NCI-H69 (cell line): ENCODE data around the gene RAB1B.

Experiments used
- DNase-seq: peaks from one replicate; lab custom pipeline; 2025; lab: John Stamatoyannopoulos, UW

The RAB1B gene

DNA sequence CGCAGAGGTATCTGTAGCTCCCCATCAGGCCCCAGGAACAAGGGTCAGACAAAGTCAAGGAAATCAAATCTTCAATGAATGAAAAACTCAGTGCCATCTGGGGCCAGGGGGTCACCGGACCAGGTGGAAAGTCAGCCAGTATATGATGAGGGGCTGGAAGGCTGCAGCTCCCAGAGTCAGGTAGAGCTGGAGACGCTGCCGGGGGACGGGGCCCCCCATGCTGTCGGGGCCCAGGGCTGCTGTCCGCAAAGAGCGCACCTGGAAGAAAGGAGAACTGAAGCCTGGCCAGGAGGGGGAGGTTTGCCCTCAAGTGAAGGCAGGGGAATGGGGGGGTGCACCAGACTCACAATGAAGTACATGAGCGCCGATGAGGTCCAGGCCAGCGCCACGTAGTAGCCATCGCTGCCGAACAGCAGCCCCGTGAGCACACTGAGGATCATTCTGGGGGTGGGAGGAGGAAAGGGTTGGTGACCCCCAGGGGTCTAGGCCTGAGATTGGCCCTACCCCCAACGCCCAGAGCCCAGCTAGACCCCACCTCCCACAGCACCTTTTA, 16.2 kb downstream of the RAB1B start:
- DNase-seq = no peak

DNA sequence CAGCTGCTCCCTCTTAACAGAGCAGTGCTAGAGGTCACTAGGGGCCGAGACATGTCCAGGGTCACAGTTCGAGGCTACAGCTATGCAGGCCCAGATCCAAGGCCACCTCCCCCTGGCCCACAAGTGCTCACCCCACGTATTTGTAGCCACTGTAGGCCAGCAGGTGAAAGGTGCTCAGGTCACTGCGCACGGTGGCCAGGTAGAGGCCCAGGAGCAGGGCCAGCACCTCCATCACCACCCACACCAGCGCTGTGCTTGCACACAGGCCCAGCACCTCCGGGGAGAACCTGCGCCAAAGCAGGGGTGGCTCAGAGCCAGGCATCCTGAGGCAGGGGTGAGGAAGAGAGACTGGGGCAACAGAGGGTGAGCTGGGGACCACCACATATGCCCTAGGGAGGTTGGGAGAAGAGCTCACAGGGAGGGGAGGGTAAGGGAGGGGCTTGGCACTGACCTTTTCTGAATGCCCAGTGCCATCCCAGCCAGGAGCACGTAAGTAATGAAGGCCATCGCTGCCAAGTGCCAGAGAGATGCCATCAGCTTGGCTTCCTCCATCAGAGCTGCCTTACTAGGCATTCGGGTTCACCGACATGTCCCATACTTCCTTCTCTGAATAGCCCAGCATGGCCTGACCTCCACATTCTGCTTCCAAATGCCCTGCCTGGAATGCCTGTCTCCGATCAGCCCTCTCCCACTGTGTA, 17.0 kb downstream of the RAB1B start:
- DNase-seq = no peak

DNA sequence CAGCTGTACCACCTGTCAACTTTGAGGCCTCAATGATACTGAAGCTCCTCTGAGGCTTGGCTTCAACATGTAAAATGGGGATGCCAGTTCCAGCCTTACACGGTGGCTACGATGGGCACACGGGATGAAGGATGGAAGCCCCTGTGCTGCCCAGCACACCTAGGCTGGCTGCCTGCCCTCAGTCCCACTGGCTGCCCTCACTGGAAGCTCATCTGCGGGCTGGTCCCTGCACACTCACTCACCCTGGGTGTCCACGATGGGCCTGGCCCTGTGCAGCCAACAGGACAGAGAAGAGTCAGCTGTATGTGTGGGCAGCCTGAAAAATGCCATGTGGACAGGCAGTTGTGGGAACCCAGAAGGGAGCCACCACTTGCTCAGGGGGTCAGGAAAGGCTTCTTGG, 18.3 kb downstream of the RAB1B start:
- DNase-seq = no peak

DNA sequence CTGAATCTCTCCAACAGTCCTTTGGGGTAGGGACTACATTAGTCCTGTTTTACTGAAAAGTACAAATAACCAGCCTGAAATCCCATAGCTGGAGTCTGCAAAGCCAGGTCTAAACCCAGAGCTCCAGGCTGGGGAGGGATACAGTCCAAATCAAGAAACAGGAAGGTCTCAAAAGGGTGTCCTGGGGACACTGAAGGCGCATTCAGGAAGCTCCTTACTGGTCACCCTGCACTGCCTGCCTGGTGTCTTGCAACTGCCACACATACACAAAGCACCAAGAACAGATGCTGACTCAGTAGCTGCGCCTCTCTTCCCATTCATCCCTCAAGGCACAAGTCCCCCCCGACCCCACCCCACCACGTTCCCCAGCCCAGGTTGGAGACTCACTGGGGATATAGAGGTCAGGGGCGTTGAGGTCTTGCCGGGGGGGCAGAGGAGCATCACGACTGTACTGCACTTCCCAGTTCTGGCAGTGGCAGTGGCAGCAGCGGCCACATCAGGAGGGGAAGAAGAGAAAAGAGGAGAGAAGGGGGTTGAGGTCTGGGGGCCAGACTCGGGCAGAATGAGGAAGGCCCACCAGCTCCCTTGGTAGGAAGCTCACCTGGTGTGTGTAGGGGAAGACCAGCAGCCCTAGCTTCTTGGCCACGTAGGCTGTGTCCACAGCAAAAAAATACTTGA, 18.9 kb downstream of the RAB1B start:
- DNase-seq = no peak

DNA sequence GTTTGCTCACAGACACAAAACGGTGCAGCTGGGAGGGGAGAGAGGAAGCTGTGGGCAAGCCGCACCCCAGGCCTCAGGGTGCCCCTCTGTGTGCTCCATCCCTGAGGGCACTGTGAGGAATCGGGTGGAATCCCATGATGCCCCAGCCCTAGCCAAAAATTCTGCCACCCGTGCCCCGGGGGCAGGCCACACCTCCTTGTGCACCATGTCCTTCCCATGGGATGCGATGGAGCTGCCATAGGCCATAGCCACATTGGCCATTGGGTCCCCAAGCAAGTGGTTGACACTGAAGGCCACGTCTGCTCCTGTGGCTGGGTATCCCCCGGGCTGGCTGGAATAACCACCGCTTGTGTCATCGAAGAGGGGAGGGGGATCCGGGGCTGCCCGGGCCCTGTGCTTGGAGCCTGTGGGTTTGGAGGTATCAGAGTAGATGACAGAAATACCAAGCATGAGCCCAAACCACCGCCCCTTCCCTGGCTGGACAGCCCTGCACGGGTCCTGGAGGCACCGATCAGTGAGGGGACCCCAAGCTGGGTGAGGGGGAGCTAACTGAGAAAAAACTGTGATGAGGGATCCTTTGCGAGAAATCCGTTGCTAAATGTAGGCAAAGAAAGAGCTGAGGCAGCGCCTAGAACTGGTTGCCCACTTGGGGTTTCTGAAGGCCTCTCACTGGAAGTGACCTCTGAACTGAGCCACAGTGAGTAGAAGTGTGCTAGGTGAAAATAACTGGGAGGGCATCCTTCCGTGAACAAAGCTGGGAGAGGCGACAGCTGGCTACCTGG, 19.6 kb downstream of the RAB1B start:
- peak; percentile 34 for DNase-seq

DNA sequence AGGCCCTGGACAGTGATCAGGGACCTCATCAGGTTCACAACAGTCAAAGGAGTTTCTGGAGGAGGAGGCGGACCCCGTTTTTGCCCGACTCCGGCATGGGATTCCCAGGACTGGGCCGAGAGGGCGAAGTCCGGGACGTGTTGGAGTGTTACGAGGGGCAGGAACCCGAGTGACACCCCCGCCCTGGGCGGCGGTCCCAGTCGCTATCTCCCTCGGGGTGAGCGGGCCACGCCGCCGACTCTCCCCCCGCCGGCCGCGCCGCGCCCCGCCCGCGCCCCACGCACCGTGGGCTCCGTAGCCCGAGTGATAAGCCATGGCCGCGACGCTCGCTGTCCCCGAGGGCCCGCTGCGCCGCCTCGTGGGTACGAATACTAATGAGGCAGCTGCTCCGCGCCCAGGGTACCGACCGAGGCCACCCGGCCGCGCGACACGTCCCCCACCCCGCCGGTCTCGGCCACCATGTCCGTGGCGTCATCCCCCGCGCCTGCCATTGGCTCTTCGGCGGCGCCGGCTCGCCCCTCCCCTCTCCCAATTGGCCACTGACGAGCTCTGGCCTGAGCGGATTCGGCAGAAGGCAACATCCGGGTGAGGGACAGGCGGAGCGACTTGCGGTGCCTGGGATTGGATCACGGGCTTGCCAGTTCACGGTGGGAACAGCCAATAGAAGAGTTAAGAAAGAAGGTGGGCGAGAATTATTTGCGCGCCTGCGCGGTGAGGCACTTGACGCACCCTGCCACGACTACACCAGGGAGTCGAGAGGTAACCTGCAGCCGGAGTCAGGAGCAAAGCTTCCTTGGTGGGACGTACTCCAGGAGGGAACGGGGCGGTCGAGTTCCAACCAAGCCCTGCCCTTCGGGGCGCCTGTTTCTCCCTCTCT, 20.5 kb downstream of the RAB1B start, which contains the start of gene YIF1A:
TSS of gene YIF1A (minus strand) at position 473 of the 877 bp plus-strand sequence. CDS start at position 315, 158 bp downstream.
- peak; percentile 100 for DNase-seq

DNA sequence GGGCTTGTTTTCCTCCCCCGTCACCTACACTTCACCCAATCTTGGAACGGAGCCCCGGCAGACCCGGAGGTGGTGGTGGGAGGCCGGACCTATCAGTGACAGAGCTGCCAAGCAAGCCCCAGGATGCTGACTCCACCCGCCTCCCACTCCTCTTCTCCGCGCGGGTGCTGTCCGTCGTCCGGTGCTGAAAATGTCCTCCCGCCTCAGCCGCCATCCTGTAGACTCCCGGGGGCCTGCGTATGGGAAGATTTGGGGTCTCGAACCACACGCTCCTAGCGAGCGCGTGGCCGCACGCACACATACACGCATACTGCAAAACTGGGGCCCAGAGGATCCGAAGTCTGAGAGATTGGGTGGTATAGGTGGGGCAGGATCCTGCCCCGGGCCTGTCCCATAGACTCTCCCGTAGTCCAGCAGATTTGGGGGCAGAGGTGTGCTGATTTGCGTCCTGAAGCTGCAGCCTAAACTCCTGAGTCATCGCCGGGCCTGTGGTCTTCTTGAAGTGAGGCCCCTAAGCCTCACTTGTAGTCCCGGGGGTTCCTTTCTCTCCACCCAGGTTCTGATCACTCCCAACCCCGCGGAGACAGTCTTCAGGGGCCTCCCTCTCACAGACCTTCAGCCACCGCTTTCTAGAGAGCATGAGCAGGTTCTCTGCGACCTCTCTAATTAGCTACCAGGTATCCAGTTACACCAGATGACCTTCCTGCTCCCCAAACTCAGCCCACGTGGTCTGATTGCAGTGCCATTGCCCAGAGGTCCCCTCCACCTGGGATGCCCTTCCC, 21.3 kb downstream of the RAB1B start:
- peak; percentile 91 for DNase-seq

DNA sequence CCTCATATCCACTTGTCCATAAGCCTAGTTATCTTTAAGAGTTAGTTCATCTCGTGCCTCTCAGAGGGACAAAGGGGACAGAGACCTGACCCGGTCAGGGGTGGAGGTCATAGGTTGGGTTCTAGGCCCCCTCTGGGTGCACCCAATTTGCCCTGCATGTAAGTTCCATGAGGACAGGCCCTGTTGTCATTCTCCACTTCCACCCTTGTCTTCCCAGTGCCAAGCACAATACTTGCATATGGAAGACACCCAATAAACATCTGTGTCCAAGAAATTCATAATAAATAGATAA, 21.8 kb downstream of the RAB1B start:
- no peak for DNase-seq

DNA sequence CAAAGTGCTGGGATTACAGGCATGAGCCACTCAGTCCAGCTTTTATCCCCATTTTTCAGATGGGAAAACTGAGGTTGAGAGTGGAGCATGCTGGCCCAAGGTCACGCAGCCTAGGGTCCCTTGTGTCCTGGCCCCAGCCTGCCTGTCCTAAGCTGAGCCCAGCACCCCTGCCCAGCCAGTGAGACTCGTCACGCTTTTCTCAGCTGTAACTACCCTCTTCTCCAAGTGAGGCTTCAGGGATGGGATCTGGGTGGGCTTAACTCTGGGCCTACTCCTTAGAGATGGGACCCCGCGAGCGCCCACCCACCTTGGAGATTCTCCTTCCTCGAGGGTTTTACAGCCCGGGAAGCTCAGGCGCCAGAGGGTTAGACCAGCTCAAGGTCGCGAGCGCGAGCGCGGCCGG, 22.9 kb downstream of the RAB1B start:
- no peak for DNase-seq

DNA sequence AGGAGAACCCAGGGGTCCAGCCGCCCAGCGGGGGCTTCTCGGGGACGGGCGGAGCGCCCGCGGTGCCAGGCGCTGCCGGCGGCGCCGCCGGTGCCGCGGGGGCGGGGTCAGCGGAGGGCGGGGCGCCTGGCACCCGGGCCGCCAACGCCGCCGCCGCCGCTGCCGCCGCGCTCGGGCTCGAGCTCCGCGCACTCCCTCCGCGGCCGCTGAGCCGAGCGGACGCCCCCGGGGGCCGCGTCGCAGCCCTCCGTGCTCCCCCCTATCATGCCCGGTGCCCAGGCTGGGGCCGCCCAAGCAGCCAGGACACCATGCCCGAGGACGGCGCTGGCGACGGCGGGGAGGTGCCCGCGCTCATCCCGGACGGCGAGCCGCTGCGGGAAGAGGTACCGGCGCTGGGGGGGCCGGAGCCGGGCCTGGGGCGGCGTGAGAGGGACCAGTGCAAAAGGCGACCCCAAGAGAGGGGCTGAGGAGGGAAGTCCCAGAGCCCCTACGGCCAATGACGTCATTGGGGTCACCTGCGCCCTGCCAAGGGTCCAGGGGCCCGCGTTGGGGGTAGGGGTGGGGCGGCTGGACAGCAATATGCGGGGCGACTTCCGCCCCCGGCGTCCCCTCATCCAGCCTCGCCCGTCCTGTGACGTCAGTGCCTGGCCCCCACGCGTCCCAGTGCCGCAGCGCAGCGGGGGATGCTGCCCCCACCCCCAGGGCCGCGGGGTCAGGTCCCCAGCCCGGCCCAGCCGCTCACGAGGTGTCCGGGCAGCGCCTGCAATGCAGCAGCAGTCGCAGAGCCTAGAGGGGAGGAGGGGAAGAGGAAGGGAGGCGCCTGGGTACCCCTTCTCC, 23.5 kb downstream of the RAB1B start, which contains the start of gene TMEM151A:
TSS of gene TMEM151A (plus strand) at position 189 of the 837 bp plus-strand sequence. CDS start at position 309, 120 bp downstream.
- DNase-seq = peak; percentile 75

DNA sequence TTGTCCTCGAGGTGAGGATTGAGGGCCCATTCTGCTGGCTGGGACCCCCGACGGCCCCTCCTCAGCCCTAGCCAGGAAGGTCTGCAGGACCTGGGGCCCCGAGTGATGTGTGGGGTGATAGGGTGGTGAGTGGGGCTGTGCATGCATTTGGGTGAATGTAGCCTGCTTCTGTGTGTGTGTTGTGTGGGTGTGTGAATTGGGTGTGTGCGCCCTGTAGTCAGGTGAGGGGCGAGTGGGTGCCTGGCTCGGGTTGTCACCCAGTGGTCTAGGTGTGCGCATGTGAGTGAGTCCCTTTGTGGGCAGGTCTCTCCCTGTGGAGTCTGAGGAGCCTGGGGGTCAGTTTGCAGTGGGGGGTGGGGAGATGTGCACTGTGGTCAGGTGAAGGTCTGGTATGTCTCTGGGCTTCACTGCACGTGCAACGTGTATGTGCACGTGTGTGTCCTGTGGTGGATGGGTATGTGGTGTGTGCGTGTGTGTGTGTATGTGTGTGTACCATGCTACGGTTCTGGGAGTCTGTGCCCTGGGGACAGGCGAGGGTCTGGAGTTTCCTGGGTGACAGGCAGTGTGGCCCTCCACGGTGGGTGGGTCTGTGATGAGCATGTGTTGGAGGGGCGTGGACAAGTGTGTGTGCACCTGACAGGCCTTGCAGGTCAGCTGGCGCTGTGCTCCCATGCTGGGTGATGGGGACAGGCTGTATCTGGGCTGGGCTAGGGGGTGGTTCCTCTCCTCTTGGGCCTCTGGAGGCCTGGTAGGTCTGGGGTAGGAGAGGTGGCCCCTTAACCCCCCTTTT, 24.3 kb downstream of the RAB1B start:
- DNase-seq = peak; percentile 52

DNA sequence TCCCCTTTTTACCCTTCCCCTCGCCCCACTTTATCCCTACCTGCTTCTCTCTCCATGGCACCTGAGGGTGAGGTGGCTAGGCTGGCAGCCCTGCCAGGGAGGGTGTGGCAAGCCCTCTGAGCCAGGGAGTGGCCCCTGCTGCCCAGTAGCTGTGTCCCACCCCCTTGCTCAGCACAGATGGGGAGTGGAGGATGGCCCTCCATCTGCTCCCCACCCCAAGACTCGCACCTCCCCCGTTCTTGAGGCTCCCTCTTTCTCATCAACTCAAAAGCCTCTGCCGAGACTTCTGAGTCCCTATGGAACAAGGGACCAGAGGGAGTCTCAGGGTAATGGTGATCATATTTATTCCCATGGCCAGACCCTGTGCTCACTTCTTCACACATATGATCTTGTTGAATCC, 24.9 kb downstream of the RAB1B start:
- DNase-seq = no peak

DNA sequence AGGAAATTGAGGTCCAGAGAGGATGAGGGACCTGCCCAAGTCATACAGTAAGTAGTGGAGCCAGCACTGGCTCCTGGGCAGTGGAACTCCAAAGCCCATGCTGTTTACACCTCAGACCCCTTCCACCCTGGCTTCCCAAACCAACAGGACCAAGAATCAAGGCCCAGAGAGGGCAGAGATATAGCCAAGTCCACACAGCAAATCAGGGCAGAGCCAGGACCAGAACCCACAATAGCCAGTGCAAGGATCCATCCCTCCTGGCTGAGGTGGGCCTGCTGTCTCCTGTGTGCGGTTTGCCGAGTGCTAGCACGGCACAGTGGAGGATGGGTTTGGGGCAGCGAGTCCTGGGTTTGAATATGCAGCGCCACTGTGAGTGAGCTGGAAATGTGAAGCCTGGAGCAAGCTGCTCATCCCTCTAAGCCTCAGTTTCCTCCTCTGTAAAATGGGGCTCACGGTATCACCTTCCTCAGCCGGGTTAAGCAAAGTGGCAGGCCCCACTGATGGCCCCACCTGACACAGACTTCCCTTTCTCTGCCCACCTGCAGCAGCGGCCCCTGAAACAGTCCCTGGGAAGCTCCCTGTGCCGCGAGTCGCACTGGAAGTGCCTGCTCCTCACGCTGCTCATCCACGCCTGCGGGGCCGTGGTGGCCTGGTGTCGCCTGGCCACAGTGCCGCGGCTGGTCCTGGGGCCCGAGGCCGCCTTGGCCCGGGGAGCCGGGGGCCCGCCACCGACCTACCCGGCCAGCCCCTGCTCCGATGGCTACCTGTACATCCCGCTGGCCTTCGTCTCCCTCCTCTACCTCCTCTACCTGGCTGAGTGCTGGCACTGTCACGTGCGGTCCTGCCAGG, 25.6 kb downstream of the RAB1B start:
- DNase-seq = no peak

DNA sequence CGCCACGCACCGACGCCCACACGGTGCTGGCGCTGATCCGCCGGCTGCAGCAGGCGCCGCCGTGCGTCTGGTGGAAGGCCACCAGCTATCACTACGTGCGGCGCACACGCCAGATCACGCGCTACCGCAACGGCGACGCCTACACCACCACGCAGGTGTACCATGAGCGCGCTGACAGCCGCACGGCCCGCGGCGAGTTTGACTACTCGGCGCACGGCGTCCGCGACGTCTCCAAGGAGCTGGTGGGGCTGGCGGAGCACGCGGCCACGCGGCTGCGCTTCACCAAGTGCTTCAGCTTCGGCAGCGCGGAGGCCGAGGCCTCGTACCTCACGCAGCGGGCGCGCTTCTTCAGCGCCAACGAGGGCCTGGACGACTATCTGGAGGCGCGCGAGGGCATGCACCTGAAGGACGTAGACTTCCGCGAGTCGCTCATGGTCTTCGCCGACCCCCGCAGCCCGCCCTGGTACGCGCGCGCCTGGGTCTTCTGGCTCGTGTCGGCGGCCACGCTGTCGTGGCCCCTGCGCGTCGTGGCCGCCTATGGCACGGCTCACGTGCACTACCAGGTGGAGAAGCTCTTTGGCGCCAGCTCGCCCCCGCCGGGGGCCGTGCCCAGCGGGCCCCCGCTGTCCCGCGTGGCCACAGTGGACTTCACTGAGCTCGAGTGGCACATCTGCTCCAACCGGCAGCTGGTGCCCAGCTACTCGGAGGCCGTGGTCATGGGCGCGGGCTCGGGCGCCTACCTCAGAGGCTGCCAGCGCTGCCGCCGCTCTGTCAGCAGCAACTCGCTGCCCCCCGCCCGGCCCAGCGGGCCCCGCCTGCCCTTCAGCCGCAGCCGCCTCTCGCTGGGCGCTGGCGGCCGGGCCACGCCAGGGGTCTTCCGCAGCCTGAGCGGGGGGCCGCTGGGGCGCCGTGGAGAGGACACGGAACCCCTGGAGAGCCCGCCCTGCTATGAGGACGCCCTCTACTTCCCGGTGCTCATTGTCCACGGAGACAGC, 26.5 kb downstream of the RAB1B start:
- no peak for DNase-seq

DNA sequence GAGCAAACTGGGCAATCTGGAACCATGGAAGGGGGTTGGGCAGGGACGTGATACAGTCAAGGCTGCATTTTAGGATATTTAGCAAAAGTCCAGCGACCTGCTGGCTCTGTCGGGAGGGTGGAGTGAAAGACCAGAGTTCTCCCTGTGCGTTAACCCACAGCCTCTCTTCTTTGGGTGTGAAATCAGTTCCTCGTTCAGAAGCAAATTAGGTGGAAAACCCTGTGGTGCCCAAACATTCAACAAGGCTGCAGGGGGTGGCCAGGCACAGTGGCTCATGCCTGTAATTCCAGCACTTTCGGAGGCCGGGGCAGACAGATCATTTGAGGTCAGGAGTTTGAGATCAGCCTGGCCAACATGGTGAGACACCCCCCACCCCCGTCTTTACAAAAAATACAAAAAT, 29.2 kb downstream of the RAB1B start:
- DNase-seq = no peak

DNA sequence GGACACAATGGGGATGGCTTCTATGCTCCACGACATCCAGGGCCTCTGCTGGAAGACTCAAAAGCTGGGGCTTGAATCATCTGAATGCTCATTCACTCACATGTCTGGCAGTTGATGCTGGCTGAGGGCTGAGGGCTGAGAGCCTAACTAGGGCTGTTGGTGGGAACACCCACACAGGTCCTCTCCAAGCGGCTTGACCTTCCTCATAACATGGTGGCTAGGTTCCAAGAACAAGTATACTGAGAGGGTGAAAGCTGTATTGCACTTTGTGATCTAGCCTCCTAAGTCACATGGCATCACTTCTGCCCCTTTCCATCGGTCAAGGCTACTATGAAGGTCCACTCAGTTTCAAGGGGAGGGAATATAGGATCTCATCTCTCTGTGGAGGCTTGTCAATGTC, 30.7 kb downstream of the RAB1B start:
- no peak for DNase-seq

DNA sequence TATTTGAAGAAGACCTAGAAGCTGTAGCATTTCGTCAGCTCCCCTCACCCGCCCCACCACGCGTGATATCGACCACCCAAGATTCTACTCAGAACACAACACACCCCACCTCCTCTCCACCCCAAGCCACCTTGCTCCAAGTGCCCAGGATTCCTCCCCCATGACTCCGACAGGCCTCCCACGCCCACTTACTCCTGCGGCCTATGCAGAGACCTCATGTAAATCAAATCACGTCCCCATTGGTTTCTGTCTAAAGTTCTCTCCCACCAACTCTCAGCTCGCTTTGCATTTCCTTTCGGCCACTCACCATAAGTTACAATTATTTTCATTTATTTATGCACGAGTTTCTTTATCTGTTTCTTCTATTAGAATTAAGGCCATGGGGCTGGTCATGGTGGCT, 34.2 kb downstream of the RAB1B start:
- no peak for DNase-seq
